ENCODE results near the gene TBC1D22A. TPM values are rescaled to one million over a fixed set of nuclear protein-coding genes. Genes with fewer than 3 reads are reported as not detected.

The TBC1D22A gene
- total and polyA plus RNA-seq, 2 experiments from 2014 or later: 9.6 to 13.3 TPM

DNA sequence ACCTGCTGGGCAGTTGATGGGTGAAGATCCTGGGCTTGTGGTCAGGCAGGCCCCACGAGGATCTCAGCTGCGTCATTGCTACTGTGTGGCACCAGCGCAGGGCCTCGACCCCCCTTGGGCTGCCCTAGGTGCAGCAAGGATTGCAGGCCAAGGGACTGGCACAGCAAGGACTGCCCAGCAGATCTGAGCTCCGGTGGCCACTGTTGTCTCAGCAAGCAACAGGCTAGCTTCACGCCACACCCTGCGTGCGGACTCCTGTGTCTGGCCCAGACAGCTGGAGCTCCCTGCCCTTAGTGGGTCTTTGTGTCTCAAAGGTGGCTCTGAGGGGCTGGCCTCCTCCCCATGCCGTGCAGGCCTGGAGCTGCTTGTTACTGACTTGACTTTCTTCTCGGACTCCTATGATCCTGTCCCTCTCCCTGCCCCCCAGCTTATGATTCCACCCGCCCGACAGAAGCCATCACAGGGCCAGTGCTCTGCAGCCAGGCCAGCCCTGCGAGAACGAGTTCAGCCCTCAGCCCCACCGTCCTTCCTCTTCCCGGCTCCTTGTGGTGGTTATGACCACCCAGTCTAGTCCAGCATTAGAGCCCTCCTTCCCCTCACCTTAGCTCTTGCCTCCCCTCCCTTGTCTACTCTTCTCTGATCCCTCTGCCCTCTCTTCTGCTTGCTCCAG lies 295.6 kb downstream of the TBC1D22A start (continued):
- no peak for TF ChIP-seq CREB1 (CRISPR knock-in tag; IDR thresholded peaks at IDR 0.05; ENCODE audit: low read depth)
- TF ChIP-seq JUNB (IDR thresholded peaks at IDR 0.05; ENCODE audit: unreplicated experiment): no peak
- no peak for TF ChIP-seq ZNF331 (CRISPR knock-in tag; IDR thresholded peaks at IDR 0.05; ENCODE audit: low read depth)
- no peak for TF ChIP-seq POLR2AphosphoS5 (IDR thresholded peaks at IDR 0.05; ENCODE audit: low read depth)
- TF ChIP-seq ZNF462 (CRISPR knock-in tag; IDR thresholded peaks at IDR 0.05): no peak
- no peak for TF ChIP-seq ZNF114 (CRISPR knock-in tag; IDR thresholded peaks at IDR 0.05)

DNA sequence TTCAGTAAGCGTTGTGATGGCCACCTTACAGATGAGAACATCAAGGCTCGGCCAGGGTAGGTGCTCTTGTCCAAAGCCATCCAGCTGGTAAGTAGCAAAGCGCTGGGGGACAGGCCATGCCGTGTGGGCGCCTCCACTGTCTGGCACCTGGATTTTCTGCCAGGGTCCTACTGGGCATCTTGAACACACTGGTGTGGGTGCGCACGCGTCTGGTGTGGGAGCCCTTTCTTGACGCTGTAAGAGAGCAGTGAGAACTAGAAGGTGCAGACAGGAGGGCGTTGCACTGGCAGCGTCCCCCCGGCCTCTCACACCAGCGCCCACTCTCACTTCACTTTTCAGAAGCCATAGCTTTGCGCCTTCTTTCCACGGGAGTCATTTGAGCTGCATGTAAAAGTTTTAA lies 296.6 kb downstream of the TBC1D22A start:
- H3K4me2 ChIP-seq: no peak overlapping the region
- no peaks in the 10 kb centered on the region for H3K79me2 ChIP-seq (replicated peaks; ENCODE audit: insufficient read depth)
- H3K4me1 ChIP-seq (ENCODE audit: insufficient read depth): no peaks in the 10 kb centered on the region
- ATAC-seq: no peak
- no peak overlapping the region for H3K4me3 ChIP-seq
- no peaks in the 10 kb centered on the region for H3K36me3 ChIP-seq (ENCODE audit: insufficient read depth)
- DNase-seq (ENCODE audit: low spot score): no peak
- peaks cover 5% of the 10 kb centered on the region for H3K27me3 Mint-ChIP-seq (ENCODE audit: insufficient read depth, low read depth, poor library complexity)
- no peaks in the 10 kb centered on the region for H3K4me1 Mint-ChIP-seq
- no peaks in the 10 kb centered on the region; the same call in 1 of the 3 replicates for H3K36me3 Mint-ChIP-seq (ENCODE audit: low read depth)
- H3K27me3 ChIP-seq (ENCODE audit: insufficient read depth): no peaks in the 10 kb centered on the region
- H2AFZ ChIP-seq: no peak overlapping the region
- H3F3A ChIP-seq (replicated peaks; ENCODE audit: low read depth): no peaks in the 10 kb centered on the region
- no peak overlapping the region for H3K27ac ChIP-seq (ENCODE audit: low read depth)
- no peaks in the 10 kb centered on the region for H3K9me2 ChIP-seq (ENCODE audit: insufficient read depth)
- no peaks in the 10 kb centered on the region for H3K9me3 Mint-ChIP-seq
- no peaks in the 10 kb centered on the region for H4K20me1 ChIP-seq (replicated peaks; ENCODE audit: insufficient read depth)
- H3K4me3 Mint-ChIP-seq: no peak overlapping the region
- peak overlapping the region; percentile 46; the same call in 1 of the 2 replicates for H3K27ac Mint-ChIP-seq
- TF ChIP-seq ZNF462 (CRISPR knock-in tag; IDR thresholded peaks at IDR 0.05) (no peak), NANOG (IDR thresholded peaks at IDR 0.05; ENCODE audit: borderline replicate concordance) (no peak), CREB1 (CRISPR knock-in tag; IDR thresholded peaks at IDR 0.05; ENCODE audit: low read depth) (no peak), POLR2AphosphoS5 (IDR thresholded peaks at IDR 0.05; ENCODE audit: low read depth) (no peak)
